SK-N-SH (cell line): ENCODE data around the gene MATN1. TPM values are rescaled to one million over a fixed set of nuclear protein-coding genes. Genes with fewer than 3 reads are reported as not detected.

ENCODE experiments used
- CTCF ChIA-PET: fragments of 300-600, 350-600 bp; formaldehyde crosslinking; extraction: SDS; loops from one replicate; lab custom pipeline; 2021; lab: Yijun Ruan, JAX
- POLR2A ChIA-PET: fragments of 350-600 bp; sonication (Branson Sonifier 250); formaldehyde crosslinking; extraction: SDS; loops from one replicate; lab custom pipeline; 2020; ENCODE audit warnings: antibody characterized with exemption, inconsistent platforms; lab: Yijun Ruan, JAX
- DNase-seq: peaks from one replicate; pipeline ENCODE4 v3.0.0; 2012
- H2AFZ ChIP-seq: fragments of 200-600 bp; sonication (generic); 2 replicates; pipeline ENCODE4 v1.8.1; 2016; ENCODE audit warnings: antibody characterized with exemption, mild to moderate bottlenecking, low read depth
- H3F3A ChIP-seq: fragments of 200-600 bp; sonication (generic); replicated peaks from 2 replicates; pipeline ENCODE3; 2016; ENCODE audit warnings: antibody characterized with exemption, mild to moderate bottlenecking; ENCODE audit not compliant: insufficient read depth
- H3K27ac ChIP-seq, 2 experiments: fragments of 200-500 bp in 1 of 2; fragments of 200-600 bp in 1 of 2; sonication (Bioruptor generic) in 1 of 2; sonication (generic), shearing (Covaris generic) in 1 of 2; 2 replicates each; pipeline versions ENCODE4 v1.5.1 to v1.6.1; 2014 to 2016; ENCODE audit warnings: low read depth in 2 of 2, inconsistent platforms in 1 of 2, low read length in 1 of 2, mild to moderate bottlenecking in 1 of 2, mixed read lengths in 1 of 2
- H3K27me3 ChIP-seq: fragments of 200-600 bp; sonication (generic), shearing (Covaris generic); 2 replicates; pipeline ENCODE4 v1.6.1; 2016; ENCODE audit warnings: mixed run types; ENCODE audit not compliant: insufficient read depth
- H3K36me3 ChIP-seq, 2 experiments: fragments of 200-500 bp in 1 of 2; fragments of 200-600 bp in 1 of 2; sonication (Bioruptor generic) in 1 of 2; sonication (generic) in 1 of 2; replicated peaks in 1 of 2; 2 replicates each; pipeline versions ENCODE3 to v1.5.1; 2014 to 2016; ENCODE audit warnings: low read length in 1 of 2, mild to moderate bottlenecking in 1 of 2; ENCODE audit not compliant: insufficient read depth in 2 of 2, control insufficient read depth in 1 of 2
- H3K4me1 ChIP-seq, 2 experiments: fragments of 200-500 bp in 1 of 2; fragments of 200-600 bp in 1 of 2; sonication (Bioruptor generic) in 1 of 2; sonication (generic), shearing (Covaris generic) in 1 of 2; 2 replicates each; pipeline versions ENCODE4 v1.5.1 to v1.6.1; 2014 to 2016; ENCODE audit warnings: low read depth in 1 of 2, low read length in 1 of 2, mixed run types in 1 of 2; ENCODE audit not compliant: insufficient read depth in 2 of 2, control insufficient read depth in 1 of 2
- H3K4me2 ChIP-seq: fragments of 200-600 bp; sonication (generic), shearing (Covaris generic); 2 replicates; pipeline ENCODE4 v1.6.1; 2017; ENCODE audit warnings: mixed run types
- H3K4me3 ChIP-seq, 2 experiments: fragments of 200-500 bp in 1 of 2; fragments of 200-600 bp in 1 of 2; sonication (Bioruptor generic) in 1 of 2; sonication (generic), shearing (Covaris generic) in 1 of 2; 2 replicates each; pipeline versions ENCODE4 v1.5.1 to v1.8.1; 2014 to 2016; ENCODE audit warnings: low read depth in 2 of 2, inconsistent platforms in 1 of 2, low read length in 1 of 2, mild to moderate bottlenecking in 1 of 2, mixed read lengths in 1 of 2, moderate library complexity in 1 of 2
- H3K79me2 ChIP-seq: fragments of 200-600 bp; sonication (generic); 2 replicates; pipeline ENCODE4 v1.8.1; 2017; ENCODE audit warnings: mild to moderate bottlenecking; ENCODE audit not compliant: insufficient read depth
- H3K9ac ChIP-seq: fragments of 200-600 bp; sonication (generic); 2 replicates; pipeline ENCODE4 v1.6.1; 2017; ENCODE audit warnings: mixed run types
- H3K9me2 ChIP-seq: fragments of 200-600 bp; sonication (generic); 2 replicates; pipeline ENCODE4 v1.6.1; 2017; ENCODE audit warnings: mixed run types
- H3K9me3 ChIP-seq: fragments of 200-600 bp; sonication (generic); 2 replicates; pipeline ENCODE4 v1.6.1; 2017; ENCODE audit warnings: mixed run types, mild to moderate bottlenecking, moderate library complexity
- H4K20me1 ChIP-seq: fragments of 200-600 bp; sonication (generic); 2 replicates; pipeline ENCODE4 v1.6.1; 2017; ENCODE audit warnings: mild to moderate bottlenecking, mixed run types; ENCODE audit not compliant: insufficient read depth
- CHD2 ChIP-seq: fragments of 150-350 bp; IDR thresholded peaks from 2 replicates; pipeline ENCODE4 v1.6.1; 2018; ENCODE audit warnings: low read length; ENCODE audit not compliant: partially characterized antibody
- FOSL2 ChIP-seq: IDR thresholded peaks from 2 replicates; pipeline ENCODE4 v1.4.0; 2012; ENCODE audit warnings: low read depth, mild to moderate bottlenecking, moderate library complexity, borderline replicate concordance
- FOXJ3 ChIP-seq: sonication (generic); formaldehyde crosslinking; IDR thresholded peaks from 2 replicates; pipeline ENCODE4 v1.5.1; 2020; ENCODE audit warnings: mild to moderate bottlenecking, missing genetic modification reagents
- GABPA ChIP-seq: IDR thresholded peaks from 2 replicates; pipeline ENCODE4 v1.4.0; 2012; ENCODE audit warnings: low read depth, mild to moderate bottlenecking
- GATA2 ChIP-seq: sonication (generic); formaldehyde crosslinking; IDR thresholded peaks from 2 replicates; pipeline ENCODE4 v1.5.0; 2020; ENCODE audit warnings: mild to moderate bottlenecking, missing genetic modification reagents
- MEF2A ChIP-seq: IDR thresholded peaks from 2 replicates; pipeline ENCODE4 v1.4.0; 2012; ENCODE audit warnings: low read depth, borderline replicate concordance
- MXI1 ChIP-seq: IDR thresholded peaks from 2 replicates; pipeline ENCODE4 v1.6.1; 2012; ENCODE audit warnings: mild to moderate bottlenecking, low read depth, low read length, improper control_type of control experiment
- RXRA ChIP-seq: IDR thresholded peaks from 2 replicates; pipeline ENCODE4 v1.4.0; 2012; ENCODE audit warnings: low read depth, mild to moderate bottlenecking, borderline replicate concordance
- SIN3A ChIP-seq: IDR thresholded peaks from 2 replicates; pipeline ENCODE4 v1.6.1; 2012; ENCODE audit warnings: low read depth, mild to moderate bottlenecking, low read length, moderate library complexity, borderline replicate concordance
- TAF1 ChIP-seq: IDR thresholded peaks from 2 replicates; pipeline ENCODE4 v1.6.1; 2012; ENCODE audit warnings: low read depth, mild to moderate bottlenecking, low read length, moderate library complexity, borderline replicate concordance
- WGBS: methylation state at CpG from one replicate; pipeline ENCODE4 v1.1.6; 2017; ENCODE audit warnings: low lambda C conversion rate; 5-methylcytosine and 5-hydroxymethylcytosine counted together
- polyA plus RNA-seq, 3 experiments: library from polyadenylated mRNA; depleted of rRNA; stranded (reverse); fragments of >200 nt; gene quantifications; 2 replicates each; pipeline ENCODE4 v1.2.3, GENCODE V29; 2012
- TF ChIP-seq, protein P1 (sequence below): fragments of 200-600 bp; sonication (generic); IDR thresholded peaks from 2 replicates; pipeline ENCODE4 v1.6.1; 2017; ENCODE audit warnings: antibody characterized with exemption, mild to moderate bottlenecking, moderate library complexity

Gene MATN1
- polyA plus RNA-seq, 1 of the 3 experiments (the other 2 are of a cell fraction), result 0.23 TPM

DNA sequence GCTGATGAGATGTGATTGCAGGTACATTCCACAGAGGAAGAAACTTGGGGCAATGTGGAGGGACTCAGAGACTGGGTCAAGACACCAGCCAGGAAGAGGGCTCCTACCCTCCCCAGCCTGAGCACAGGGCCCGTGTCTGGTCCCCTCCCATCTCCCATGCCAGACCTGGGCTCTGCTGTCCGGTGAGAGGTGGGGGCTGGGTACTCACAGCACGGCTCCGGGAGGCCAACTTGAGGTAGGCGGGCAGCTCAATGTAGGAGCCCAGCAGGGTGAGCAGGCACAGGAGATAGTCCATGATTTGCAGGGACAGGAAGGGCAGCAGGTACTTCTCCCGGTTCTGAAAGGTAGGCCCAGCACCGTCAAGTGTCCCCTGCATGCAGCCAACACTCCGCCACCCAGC, 16.2 kb upstream of the MATN1 start (continued):
- TF ChIP-seq GATA2 (no peak), FOXJ3 (CRISPR knock-in tag) (no peak), MXI1 (no peak)

DNA sequence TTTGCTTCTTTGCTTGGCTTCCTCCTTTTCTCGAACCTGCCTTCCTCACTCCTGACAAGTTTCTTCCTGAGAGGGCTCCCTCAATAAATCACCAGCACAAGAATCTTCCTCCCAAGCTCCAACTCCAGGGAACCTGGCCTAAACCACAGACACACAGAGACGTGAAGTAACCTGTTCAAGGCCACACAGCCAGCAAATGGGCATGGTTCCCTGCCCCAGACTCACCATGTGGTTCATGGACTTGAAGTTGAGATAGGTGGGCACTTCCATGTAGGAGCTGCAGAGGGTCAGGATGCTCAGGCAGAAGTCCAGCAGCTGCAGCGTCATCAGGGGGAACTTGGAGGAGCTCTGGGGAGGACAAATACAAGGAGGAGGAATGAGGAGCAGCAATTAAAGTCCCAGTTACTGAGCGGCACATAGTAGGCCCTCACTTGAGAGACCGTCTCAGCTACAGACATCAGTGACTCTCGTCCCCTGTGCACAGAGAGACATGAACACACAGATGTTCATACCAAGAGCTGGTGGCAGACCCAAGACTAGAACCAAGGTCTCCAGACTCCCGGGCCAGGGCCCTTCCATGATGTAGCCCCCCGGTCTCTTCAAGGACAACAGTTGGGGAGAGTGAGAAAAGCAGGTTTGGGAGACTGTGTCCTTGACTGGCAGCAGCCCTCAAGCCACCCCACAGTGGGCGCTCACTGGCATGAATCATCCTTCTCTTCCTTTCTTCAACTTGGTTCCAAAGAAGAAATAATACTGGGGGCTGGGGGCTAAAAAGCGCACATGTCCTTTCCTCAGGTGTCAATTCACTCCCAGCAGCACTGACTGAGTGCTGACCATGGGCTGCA, 15.6 kb upstream of the MATN1 start:
- DNase-seq, result no peak
- Histone ChIP-seq H3K9me3 (no peaks in the 10 kb centered on the region), H2AFZ (no peak overlapping the region), H3K79me2 (no peaks in the 10 kb centered on the region), H3K27me3 (no peaks in the 10 kb centered on the region)
- 64% methylated on average over 7 of the region's 10 CpGs for WGBS
- no peak for TF ChIP-seq CHD2
- TF ChIP-seq MEF2A, result no peak
- TF ChIP-seq, all 33 proteins: peak for 0
- H3K36me3 ChIP-seq, result no peaks in the 10 kb centered on the region
- H3K4me2 ChIP-seq, result no peak overlapping the region
- no peaks in the 10 kb centered on the region for H3F3A ChIP-seq
- no peaks in the 10 kb centered on the region for H4K20me1 ChIP-seq
- H3K4me1 ChIP-seq, result no peaks in the 10 kb centered on the region
- ChIA-PET POLR2A (no interaction called here), CTCF (interaction anchor here (1.0 to 2.1 kb wide), 6 partner anchors 11 to 172 kb away, joined by 3 to 9 read pairs (median 4); no protein-coding TSS in a partner anchor)
- no peak overlapping the region for H3K9ac ChIP-seq
- H3K27ac ChIP-seq, result no peak overlapping the region
- no peak overlapping the region for H3K4me3 ChIP-seq
- H3K9me2 ChIP-seq, result no peaks in the 10 kb centered on the region

DNA sequence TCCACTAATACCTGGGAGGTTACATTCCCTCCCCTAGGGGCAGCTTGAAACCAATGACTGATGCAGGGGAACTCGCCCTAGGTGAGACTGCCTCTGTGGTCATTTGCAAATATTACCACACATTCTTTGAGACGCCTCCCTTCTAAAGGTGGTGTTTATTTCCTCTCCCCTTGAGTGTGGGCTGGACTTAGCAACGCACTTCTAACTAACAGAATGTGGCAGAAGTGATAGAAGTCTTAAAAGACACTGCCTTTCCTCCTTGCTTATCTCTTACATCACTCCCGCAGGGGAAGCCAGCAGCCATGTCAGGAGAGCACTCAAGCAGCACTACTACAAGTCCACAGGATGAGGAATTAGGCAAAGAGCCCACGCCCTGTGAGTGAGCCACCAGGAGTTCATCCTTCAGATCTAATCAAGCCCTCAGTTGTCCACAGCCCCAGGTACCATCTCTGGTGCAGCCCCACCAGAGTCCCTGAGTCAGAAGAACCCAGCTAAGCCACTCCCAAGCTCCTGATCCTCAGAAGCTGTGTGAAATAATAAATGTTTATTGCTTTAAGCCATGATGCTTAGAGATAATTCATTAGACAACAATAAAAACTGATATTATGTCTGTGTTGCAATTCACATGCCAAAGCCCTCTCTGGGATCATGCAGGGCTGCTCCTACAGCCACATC, 14.8 kb upstream of the MATN1 start:
- Histone ChIP-seq H3K79me2 (no peaks in the 10 kb centered on the region), H4K20me1 (no peaks in the 10 kb centered on the region)
- no peak for TF ChIP-seq GATA2
- TF ChIP-seq RXRA, result no peak
- no peak for TF ChIP-seq FOSL2
- TF ChIP-seq SIN3A, result no peak
- TF ChIP-seq GABPA, result no peak
- TF ChIP-seq, protein P1, sequence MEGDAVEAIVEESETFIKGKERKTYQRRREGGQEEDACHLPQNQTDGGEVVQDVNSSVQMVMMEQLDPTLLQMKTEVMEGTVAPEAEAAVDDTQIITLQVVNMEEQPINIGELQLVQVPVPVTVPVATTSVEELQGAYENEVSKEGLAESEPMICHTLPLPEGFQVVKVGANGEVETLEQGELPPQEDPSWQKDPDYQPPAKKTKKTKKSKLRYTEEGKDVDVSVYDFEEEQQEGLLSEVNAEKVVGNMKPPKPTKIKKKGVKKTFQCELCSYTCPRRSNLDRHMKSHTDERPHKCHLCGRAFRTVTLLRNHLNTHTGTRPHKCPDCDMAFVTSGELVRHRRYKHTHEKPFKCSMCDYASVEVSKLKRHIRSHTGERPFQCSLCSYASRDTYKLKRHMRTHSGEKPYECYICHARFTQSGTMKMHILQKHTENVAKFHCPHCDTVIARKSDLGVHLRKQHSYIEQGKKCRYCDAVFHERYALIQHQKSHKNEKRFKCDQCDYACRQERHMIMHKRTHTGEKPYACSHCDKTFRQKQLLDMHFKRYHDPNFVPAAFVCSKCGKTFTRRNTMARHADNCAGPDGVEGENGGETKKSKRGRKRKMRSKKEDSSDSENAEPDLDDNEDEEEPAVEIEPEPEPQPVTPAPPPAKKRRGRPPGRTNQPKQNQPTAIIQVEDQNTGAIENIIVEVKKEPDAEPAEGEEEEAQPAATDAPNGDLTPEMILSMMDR, result no peak
- TF ChIP-seq TAF1, result no peak
- TF ChIP-seq, all 33 proteins: peak for 0
- CTCF ChIA-PET, result interaction anchor here (1.0 to 2.2 kb wide), 7 partner anchors 10 to 173 kb away, joined by 3 to 9 read pairs (median 4); no protein-coding TSS in a partner anchor
- WGBS, result 49% methylated on average over 5 of the region's 5 CpGs
- Histone ChIP-seq H3K9ac (no peak overlapping the region), H3K36me3 (no peaks in the 10 kb centered on the region), H3K27ac (no peak overlapping the region), H3K4me2 (no peak overlapping the region), H3K27me3 (no peaks in the 10 kb centered on the region), H3K4me3 (no peak overlapping the region), H3K4me1 (no peaks in the 10 kb centered on the region), H3K9me2 (no peaks in the 10 kb centered on the region), H3K9me3 (no peaks in the 10 kb centered on the region), H2AFZ (no peak overlapping the region), H3F3A (no peaks in the 10 kb centered on the region)
- DNase-seq, result no peak
- POLR2A ChIA-PET, result no interaction called here
